NB4 (cell line): Measurements from ENCODE around the gene ASIC3.

Experiments used
- CTCF ChIP-seq: IDR thresholded peaks from one replicate; pipeline ENCODE4 v1.5.1; 2012; ENCODE audit warnings: low read depth, low read length
- MYC ChIP-seq: IDR thresholded peaks from 2 replicates; pipeline ENCODE4 v1.6.1; 2011; ENCODE audit warnings: low read depth, low read length
- POLR2A ChIP-seq: IDR thresholded peaks from 2 replicates; pipeline ENCODE4 v1.6.1; 2011; ENCODE audit warnings: mild to moderate bottlenecking; ENCODE audit not compliant: insufficient read length; ENCODE audit errors: extremely low read depth
- TF ChIP-seq, protein P1 (sequence below): IDR thresholded peaks from 2 replicates; pipeline ENCODE4 v1.6.1; 2011; ENCODE audit warnings: low read depth, low read length

GRCh38 chr7:151088019-151088855, 39.9 kb downstream of the ASIC3 start:
- TF ChIP-seq CTCF (no peak), POLR2A (no peak), MYC (no peak)
- TF ChIP-seq, protein P1, sequence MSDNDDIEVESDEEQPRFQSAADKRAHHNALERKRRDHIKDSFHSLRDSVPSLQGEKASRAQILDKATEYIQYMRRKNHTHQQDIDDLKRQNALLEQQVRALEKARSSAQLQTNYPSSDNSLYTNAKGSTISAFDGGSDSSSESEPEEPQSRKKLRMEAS = no peak; the same call in 1 of the 2 replicates
